ENCODE results near the gene TUSC2. TPM values are rescaled to one million over a fixed set of nuclear protein-coding genes. Genes with fewer than 3 reads are reported as not detected.

Gene TUSC2
- total and polyA plus RNA-seq, 2 of the 13 experiments (the other 11 are each of a cell fraction or from before 2014, with no cell fraction given): 36.7 to 39.1 TPM

- TF ChIP-seq BCLAF1 (IDR thresholded peaks at IDR 0.05) (no peak), TBP (CRISPR knock-in tag; IDR thresholded peaks at IDR 0.05) (no peak), ZNF33B (CRISPR knock-in tag; IDR thresholded peaks at IDR 0.05) (no peak), KAT7 (CRISPR knock-in tag; IDR thresholded peaks at IDR 0.05; ENCODE audit: borderline replicate concordance) (no peak), TRAFD1 (CRISPR knock-in tag; IDR thresholded peaks at IDR 0.05; ENCODE audit: borderline replicate concordance) (no peak), ZNF484 (CRISPR knock-in tag; IDR thresholded peaks at IDR 0.05; ENCODE audit: borderline replicate concordance, low read depth) (no peak)
Measured at GRCh38 chr3:50365842-50366220, 37.8 kb upstream of the TUSC2 start (continued).

- FAIRE-seq: no peak
- 72% methylated on average over 26 of the region's 53 CpGs for WGBS (ENCODE audit: low lambda C conversion rate)
- TF ChIP-seq ZSCAN9 (CRISPR knock-in tag; IDR thresholded peaks at IDR 0.05; ENCODE audit: borderline replicate concordance) (no peak), ZFP62 (CRISPR knock-in tag; IDR thresholded peaks at IDR 0.05) (no peak), THAP11 (CRISPR knock-in tag; IDR thresholded peaks at IDR 0.05) (0 out of 2 replicates have a peak, but pooled peaks have one; percentile 19), GABPB1 (CRISPR knock-in tag; IDR thresholded peaks at IDR 0.05) (0 out of 2 replicates have a peak, but pooled peaks have one; percentile 16), ZNF687 (CRISPR knock-in tag; IDR thresholded peaks at IDR 0.05) (peak; percentile 11; the same call in 1 of the 2 replicates)
- ChIA-PET POLR2A (interaction anchor here (0.6 kb wide), 1 partner anchor 1340 kb away, joined by 3 read pairs; no protein-coding TSS in a partner anchor), CTCF (ENCODE audit: low intra/inter-chr PET ratio, low total read pairs) (no interaction called here)
- no peak overlapping the region for H3K9ac ChIP-seq (ENCODE audit: insufficient read depth, low read depth, low read length)
- no TSS peak for BruUV-seq (replicated peaks)
- H4K20me1 ChIP-seq (ENCODE audit: insufficient read depth, low read length): no peaks in the 10 kb centered on the region
- peak overlapping the region in 2 of 3 experiments; percentile 29 to 35; a peak in 2 of 6 replicates for H3K4me3 ChIP-seq (replicated peaks in 1 of 3; ENCODE audit: insufficient read depth in 1 of 3, low read depth in 2 of 3, low read length in 3 of 3)
- no peaks in the 10 kb centered on the region for H3K9me3 ChIP-seq (ENCODE audit: low read length)
- H3K27ac ChIP-seq (ENCODE audit: extremely low read length, insufficient read depth, low read length): no peak overlapping the region
- H3K79me2 ChIP-seq (ENCODE audit: insufficient read depth, low read length): no peaks in the 10 kb centered on the region
- H3K27me3 ChIP-seq (ENCODE audit: control insufficient read depth in 1 of 2, insufficient read depth in 2 of 2, low read length in 2 of 2): peaks cover 15 to 62% of the 10 kb centered on the region in 2 experiments; a peak in 4 of 5 replicates
- DNase-seq (ENCODE audit: low spot score): no peak
- intact Hi-C loops (cut with micrococcal nuclease; ENCODE audit: unreplicated experiment) (no loop called here), in situ Hi-C loops (cut with HindIII; ENCODE audit: extremely low pct_ligation_motif_present, low pct_unique_long_range_greater_than_20kb) (no loop called here)
- H3K4me2 ChIP-seq (ENCODE audit: low read depth, low read length): peak overlapping the region; percentile 47
- no peak overlapping the region for H2AFZ ChIP-seq (ENCODE audit: low read length)
- ATAC-seq: peak; percentile 24
- H3K4me1 ChIP-seq (ENCODE audit: insufficient read depth, low read length): no peaks in the 10 kb centered on the region
- H3K36me3 ChIP-seq (replicated peaks in 1 of 2; ENCODE audit: control insufficient read depth in 1 of 2, insufficient read depth in 2 of 2, low read length in 2 of 2): no peaks in the 10 kb centered on the region
Measured at GRCh38 chr3:50365080-50365841, 37.2 kb upstream of the TUSC2 start.

All from HepG2 (cell line).